Right hindlimb (tissue), 1 donor: Measurements from ENCODE around the gene IDH3G.
"Not testable (repeated sequence)": the region's sequence is repeated elsewhere in the genome, so short reads cannot be mapped to it uniquely, and the experiment has no call there.

Experiments used
- DNase-seq: peaks from one replicate; pipeline ENCODE4 v3.0.0-alpha.2; 2018

Gene IDH3G

DNA sequence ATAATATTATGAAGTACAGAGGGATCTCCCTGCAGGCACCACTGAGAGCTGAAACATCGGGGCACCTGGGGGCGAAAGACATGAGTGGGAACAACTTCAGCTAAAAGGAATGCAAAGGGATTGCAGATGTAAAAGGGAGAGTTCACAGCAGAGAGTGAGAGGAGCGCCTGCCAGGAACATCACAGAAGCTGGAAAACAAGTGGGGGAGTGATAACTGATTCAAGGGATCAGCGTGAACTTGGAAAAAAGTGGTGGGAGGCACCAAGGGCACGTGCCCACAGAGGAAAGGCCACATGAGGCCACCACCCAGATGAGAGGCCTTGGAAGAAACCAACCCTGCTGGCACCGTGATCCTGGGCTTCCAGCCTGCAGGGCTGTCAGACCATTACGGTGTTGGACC lies 45.2 kb downstream of the IDH3G start:
- DNase-seq: not testable (repeated sequence)

DNA sequence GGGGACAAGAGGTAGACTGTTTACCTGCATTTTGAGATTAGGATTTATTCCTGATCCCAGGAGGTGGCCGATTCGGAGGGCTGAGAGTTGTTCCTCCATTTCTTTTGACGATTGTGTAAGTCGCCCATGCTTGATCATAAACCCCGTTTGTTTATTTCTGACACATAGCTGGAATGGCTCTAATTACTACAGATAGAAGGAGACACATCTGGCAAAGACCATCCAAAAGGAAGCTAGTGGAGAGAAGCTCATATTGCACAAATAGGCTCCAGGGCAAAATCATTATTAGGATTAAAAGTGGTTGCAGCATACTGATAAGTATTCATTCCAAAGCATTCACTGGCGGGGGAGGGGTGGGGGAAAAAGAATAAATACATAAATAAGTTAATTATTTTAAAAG lies 47.2 kb downstream of the IDH3G start:
- DNase-seq: not testable (repeated sequence)

DNA sequence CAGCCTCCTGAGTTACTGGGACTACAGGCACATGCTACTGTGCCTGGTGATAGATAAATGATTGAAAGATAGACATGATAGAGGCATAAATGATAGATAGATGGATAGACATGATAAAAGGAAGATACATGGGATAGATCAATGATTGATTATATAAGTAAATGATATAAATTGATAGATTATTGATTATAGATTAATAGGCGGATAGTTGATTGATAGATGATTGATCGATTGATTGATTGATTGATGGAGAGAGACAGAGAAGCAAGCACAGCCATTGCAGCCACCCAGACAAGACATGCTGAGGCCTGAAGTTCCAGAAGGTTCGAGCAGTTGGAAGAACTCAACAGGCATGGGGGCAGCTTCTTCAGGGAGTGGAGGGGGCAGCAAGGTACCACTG lies 47.8 kb downstream of the IDH3G start:
- no peak for DNase-seq

DNA sequence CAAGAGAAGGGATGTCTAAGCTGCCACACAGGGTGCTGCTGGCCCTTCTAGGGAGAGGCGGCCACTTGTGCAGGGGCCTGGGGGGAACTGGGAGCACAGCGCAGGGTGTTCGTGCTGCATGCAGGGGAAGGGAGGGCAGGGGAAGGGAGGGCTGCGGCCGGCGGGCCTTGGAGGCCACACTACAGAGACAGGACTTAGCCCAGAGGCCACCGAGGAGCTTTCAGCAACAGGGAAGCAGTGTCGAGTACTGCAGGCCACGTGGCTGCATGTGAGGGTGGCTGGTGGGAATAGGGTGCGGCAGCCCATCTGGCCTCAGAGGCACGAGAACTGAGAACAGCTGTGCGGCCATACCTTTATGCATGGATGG lies 49.1 kb downstream of the IDH3G start:
- not testable (repeated sequence) for DNase-seq

DNA sequence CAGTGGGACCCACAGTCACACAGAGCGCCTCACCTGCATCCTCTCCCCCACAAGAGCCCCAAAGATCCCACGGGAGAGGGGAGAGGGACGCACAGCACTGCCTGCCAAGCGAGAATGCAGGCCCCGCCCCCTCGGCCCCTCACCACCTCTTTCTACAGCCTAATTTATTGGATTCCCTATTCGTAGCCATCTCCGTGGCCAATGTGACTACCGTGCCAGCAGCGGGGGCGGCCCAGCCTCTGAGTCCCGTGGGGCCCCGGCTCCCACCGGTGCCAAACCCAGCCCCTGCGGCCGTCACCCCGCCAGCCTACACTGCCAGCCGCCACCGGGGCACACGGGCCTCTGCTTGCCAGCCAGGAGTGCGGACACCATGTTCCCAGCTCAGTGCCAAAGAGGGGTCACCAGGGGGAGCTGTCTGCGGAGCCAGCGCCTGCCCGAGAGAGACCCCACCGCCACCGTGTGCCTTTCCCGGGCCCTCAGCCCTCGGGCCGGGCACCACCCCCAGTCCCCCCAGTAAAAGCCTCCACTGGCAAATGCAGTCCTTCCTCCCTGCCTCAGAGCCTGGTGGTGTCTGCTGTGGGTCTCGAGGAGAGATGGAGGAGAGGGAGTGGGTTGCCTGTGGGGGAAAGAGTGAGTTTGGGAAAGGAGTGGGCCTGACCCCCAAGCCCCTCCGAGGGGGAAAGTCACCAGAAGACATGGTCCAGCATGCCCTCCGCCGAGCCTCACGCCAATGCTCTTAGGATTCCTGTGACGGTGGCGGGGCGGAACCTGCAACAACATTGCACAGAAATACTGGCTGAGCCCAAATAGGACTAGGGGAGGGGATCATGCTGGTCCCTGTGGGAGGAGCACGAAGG lies 49.7 kb downstream of the IDH3G start:
- no peak for DNase-seq

DNA sequence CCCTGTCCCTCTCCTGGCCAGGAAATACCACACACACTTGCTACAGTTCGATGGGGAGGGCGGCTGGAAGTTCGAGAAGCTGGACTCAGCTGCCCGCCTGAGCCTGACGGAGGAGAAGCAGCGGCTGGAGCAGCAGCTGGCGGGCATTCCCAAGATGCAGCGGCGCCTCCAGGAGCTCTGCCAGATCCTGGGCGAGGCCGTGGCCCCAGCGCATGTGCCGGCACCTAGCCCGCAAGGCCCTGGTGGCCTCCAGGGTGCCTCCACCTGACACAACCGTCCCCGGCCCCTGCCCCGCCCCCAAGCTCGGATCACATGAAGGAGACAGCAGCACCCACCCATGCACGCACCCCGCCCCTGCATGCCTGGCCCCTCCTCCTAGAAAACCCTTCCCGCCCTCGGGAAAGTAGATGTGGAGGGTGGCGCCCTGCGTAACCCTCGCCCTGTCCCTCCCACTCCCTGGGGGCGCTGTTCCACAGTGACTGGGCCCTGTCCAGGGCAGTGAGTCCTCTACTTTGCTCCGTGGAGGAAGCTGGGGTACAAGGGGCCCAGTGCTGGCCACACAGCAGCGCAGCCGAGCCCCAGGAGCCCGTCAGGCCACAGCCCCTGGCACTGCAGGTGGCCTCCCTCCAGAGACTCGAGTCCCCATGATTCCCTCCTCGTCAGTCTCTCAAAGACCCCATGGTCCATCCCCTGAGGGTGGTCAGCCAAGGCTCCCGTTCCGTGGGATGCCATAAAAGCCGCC lies 50.5 kb downstream of the IDH3G start:
- DNase-seq: peak; percentile 53

DNA sequence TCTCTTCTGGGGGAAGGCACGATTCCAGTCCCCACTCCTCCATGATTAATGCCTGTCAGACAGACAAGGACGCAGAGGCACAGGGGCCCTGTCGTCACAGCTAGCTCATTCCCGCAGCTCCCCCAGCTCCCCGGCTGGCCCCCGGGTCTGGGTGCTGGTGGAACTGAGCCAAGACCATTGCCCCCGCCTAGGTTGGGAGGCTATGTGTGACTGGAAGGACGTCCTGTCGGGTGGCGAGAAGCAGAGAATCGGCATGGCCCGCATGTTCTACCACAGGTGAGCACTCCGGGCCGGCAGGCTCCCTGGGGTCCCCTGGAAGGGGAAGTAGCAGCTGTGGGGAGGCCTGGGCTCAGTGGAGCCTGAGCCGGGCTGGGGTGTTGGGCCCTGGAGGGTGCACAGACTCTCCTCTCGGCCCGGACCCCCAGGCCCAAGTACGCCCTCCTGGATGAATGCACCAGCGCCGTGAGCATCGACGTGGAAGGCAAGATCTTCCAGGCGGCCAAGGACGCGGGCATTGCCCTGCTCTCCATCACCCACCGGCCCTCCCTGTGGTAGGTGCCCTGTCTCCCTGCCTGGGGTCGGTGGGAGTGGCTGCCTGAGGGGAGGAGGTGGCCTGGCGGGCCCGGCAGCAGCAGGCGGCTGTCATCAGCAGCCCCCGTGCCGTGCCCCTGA lies 51.2 kb downstream of the IDH3G start:
- DNase-seq: not testable (repeated sequence)

DNA sequence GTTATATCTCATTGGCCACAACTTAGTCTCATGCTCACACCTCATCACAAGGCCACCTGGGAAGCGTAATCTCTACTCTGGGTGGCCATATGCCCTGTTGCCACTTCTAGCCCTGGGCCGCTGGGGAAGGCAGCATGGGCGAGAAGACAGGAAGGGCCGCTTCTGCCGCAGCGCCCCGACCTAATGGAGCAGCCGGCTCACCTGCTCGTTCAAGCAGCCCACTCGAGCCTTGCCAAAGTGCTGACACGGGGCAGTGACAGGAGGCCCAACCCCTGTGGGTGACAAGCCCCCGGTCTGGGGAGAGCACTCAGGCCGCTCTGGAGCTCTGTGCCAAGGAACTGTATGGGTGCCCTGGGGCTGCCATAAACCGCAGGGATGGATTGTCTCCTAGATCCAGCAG lies 52.1 kb downstream of the IDH3G start:
- not testable (repeated sequence) for DNase-seq

DNA sequence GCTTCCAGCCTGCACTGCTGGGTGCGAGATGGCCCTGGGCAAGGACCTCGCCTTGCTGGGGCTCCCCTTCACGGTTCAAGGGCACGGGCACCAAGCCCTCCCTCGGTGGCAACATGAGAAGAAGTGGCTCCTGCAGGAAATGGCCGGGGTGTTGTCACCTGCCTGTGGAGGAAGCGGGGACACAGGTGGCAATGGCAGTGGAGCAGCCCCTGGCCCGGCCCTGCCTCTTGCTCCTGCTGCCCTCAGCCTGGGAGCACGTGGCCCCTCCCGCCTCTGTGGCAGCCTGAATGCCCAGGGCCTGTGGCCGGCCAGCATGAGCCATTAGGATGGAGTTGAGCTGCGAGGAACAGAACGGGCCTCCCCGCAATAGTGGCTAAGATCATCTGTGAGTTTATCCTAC lies 52.7 kb downstream of the IDH3G start:
- DNase-seq: no peak

DNA sequence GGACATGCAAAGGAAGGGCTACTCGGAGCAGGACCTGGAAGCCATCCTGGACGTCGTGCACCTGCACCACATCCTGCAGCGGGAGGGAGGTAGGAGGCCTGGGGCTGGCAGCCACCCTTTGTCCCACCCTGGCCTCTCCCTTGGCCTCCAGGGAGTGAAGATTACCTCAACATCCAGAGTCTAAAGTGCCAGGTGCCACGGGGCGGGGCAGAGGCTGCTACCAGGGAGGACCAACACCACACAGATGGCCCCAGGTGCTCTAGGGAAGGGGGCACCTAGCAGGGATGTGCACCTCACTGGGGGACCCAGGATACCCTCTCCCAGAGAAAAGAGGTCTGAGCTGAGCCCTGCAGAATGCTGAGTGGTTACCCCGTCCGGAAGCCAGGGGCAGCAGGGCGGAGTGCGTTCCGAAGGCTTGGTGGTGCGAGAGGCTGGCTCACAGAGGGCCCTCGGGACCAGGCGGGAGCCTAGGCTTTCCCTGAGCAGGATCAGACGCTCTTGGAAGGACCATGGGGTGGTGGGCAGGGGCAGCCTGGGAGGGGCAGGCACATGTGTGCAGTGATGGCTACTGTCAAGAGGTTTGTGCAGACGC lies 53.4 kb downstream of the IDH3G start:
- no peak for DNase-seq

DNA sequence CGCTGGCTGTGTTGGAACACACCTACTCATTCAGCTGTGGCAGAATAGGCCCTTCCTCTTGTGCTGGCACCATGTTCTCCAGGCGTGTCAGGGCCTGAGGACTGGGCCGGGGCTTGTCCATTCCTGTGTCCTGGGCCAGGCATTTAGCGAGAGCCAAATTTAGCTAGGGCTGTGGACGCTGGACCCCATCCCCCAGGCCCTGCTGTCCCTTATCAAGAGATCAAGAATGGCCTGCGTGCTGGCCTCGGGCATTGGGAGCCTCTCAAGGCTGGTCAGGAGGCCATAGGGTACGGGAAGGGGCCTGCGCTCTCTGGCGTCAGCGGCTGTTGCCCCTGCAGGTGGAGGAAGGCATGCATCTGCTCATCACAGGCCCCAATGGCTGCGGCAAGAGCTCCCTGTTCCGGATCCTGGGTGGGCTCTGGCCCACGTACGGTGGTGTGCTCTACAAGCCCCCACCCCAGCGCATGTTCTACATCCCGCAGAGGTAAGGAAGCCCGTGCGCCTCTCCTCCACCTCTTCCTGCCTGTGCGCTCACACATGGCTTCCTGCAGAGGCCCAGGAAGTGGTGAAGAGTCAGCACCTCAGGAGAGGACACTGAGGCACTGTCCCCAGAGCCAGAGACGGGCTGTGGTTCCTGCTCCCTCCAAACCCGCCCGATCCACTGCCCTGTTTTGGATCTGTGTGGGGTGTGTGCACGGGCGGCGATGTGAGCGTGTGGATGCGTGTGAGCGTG lies 54.3 kb downstream of the IDH3G start:
- DNase-seq: no peak

DNA sequence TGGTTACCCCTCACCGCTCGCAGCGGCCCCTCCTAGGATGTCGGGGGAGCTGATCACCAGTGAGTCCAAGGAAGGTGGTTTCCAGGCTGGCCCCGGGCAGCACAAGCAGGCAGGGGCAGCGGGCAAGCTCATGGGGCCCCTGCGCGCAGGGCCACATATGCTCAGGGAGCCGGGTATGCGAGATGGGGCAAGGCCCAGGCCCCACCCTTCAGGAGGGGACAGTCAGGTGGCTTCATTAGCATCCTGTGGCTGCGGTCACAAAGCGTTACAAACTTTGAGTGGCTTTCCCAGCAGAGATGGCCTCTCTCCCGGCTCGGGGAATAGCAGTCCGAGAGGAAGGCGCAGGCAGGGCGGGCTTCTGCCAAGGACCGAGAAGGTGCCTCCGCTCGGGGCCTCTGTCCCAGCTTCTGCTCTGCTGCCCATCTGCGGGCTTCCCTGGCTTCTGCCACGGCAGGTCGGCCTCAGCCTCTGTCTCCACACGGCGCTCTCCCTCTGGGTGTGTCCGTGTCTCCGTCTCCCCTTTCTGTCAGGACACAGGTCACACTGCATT lies 56.0 kb downstream of the IDH3G start:
- DNase-seq: no peak

DNA sequence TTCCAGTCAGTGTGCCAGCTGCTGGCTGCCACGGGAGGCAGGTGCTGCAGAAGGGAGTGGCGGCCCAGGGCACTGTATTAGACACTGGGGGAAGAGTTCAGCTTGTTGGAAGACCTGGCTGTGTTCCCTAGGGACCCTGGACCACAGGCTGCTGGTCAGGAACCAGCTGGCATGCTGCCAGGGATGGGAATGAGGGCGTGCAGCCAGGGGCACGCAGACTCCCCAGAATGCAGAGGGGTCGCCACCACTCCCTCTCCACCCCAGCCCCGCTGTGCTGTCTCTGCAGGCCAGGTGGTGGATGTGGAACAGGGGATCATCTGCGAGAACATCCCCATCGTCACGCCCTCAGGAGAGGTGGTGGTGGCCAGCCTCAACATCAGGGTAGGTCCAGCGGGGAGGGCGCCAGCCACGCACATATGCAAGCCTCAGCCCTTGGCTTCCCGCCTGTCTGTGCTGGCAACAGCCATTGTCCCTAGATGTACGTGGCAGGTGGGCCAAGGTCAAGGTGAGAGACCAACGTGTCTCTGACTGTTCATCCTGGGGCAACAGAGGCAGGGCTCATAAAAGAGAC lies 57.2 kb downstream of the IDH3G start:
- no peak for DNase-seq

DNA sequence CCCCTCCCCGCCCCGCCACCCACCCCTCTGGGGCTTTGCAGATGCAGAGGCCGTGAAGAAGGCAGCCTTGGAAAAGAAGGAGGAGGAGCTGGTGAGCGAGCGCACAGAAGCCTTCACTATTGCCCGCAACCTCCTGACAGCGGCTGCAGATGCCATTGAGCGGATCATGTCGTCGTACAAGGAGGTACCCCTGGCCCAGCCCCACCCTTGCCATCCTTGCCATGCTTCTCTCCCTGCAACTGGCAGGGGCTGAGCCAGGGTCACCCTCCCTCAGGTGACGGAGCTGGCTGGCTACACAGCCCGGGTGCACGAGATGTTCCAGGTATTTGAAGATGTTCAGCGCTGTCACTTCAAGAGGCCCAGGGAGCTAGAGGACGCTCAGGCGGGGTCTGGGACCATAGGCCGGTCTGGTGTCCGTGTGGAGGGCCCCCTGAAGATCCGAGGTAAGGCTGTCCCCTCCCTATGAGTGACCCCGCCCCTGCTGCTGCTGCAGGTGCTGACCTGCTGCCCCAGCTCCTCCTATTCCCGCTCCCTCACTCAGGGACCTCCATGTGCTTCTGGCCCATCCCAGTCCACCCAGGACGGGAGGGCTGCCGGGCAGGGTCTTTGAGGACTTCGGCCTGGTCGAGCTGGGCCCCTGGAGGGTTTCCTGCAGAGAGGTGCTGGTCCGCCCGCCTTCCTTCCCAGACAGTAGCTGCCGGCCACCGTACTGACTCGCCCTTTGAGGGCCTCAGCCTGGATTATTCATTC lies 57.9 kb downstream of the IDH3G start:
- DNase-seq: no peak
